Measurements from ENCODE around the gene IL19.

GRCh38 chr1:206778031-206778430, 7.5 kb downstream of the IL19 start:
- TF ChIP-seq CTCF (conservative IDR thresholded peaks at IDR 0.05; ENCODE audit: low read length) (no peak), EZH2phosphoT487 (IDR thresholded peaks at IDR 0.05; ENCODE audit: borderline replicate concordance, low read depth, low read length) (no peak)

All from OCI-LY7 (cell line).